OCI-LY3 (cell line): ENCODE measurements around the gene NOTCH3.

Experiments used
- EZH2phosphoT487 ChIP-seq: fragments of 200-600 bp; shearing (Covaris generic); IDR thresholded peaks from 2 replicates; pipeline ENCODE4 v1.6.1; 2018; ENCODE audit warnings: antibody characterized with exemption, mixed run types, low read depth
- TF ChIP-seq, protein P1 (sequence below): fragments of 200-600, 300-600 bp; sonication (generic); IDR thresholded peaks from 2 replicates; pipeline ENCODE4 v1.5.1; 2014; ENCODE audit warnings: antibody characterized with exemption, low read length, low read depth

DNA sequence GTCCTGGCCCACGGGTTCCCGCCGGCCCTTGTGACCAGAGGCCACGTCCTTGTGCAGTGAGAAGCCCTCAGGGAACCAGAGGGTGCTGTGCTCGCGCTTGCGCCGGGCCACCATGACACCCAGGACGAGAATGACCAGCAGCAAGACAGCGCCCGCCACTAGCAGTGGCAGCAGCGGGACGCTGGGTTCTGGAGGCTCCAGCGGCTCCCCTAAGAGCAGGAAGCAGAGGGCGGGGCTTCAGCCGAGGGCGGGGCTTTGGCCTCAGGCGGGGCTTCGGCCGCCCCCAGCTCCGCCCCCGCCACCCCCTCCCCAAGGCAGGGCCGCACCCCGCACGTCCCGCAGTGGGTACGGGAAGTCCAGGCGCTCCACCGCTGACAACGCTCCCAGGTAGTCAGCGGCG is 30.4 kb downstream of the NOTCH3 start:
- no peak for TF ChIP-seq EZH2phosphoT487
- TF ChIP-seq, protein P1, sequence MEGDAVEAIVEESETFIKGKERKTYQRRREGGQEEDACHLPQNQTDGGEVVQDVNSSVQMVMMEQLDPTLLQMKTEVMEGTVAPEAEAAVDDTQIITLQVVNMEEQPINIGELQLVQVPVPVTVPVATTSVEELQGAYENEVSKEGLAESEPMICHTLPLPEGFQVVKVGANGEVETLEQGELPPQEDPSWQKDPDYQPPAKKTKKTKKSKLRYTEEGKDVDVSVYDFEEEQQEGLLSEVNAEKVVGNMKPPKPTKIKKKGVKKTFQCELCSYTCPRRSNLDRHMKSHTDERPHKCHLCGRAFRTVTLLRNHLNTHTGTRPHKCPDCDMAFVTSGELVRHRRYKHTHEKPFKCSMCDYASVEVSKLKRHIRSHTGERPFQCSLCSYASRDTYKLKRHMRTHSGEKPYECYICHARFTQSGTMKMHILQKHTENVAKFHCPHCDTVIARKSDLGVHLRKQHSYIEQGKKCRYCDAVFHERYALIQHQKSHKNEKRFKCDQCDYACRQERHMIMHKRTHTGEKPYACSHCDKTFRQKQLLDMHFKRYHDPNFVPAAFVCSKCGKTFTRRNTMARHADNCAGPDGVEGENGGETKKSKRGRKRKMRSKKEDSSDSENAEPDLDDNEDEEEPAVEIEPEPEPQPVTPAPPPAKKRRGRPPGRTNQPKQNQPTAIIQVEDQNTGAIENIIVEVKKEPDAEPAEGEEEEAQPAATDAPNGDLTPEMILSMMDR: no peak
